ENCODE measurements around the gene MACO1.

GRCh38 chr1:25538191-25538767, 107.6 kb downstream of the MACO1 start:
- no peak for TF ChIP-seq POLR2AphosphoS5 (IDR thresholded peaks at IDR 0.05; ENCODE audit: low read length)
- TF ChIP-seq SUZ12 (IDR thresholded peaks at IDR 0.05; ENCODE audit: unreplicated experiment): no peak
- TF ChIP-seq BRCA1 (IDR thresholded peaks at IDR 0.05; ENCODE audit: low read depth, low read length): no peak
- no peak for TF ChIP-seq NR2F1 (conservative IDR thresholded peaks at IDR 0.05)
- TF ChIP-seq CTCF (IDR thresholded peaks at IDR 0.05 in 2 of 3, conservative IDR thresholded peaks at IDR 0.05 in 1 of 3; ENCODE audit: control insufficient read depth in 2 of 3, extremely low read depth in 1 of 3, insufficient read depth in 1 of 3, low read depth in 3 of 3, low read length in 3 of 3): no peak
- no peak for TF ChIP-seq NFIC (IDR thresholded peaks at IDR 0.05; ENCODE audit: low read depth, low read length)
- TF ChIP-seq MEF2A (IDR thresholded peaks at IDR 0.05; ENCODE audit: insufficient read depth, low read depth, low read length): no peak
- no peak for TF ChIP-seq POLR2A (IDR thresholded peaks at IDR 0.05; ENCODE audit: low read depth, low read length)
- no peak for TF ChIP-seq JUNB (IDR thresholded peaks at IDR 0.05)
- TF ChIP-seq BACH1 (IDR thresholded peaks at IDR 0.05; ENCODE audit: borderline replicate concordance): no peak
- no peak for TF ChIP-seq RAD21 (IDR thresholded peaks at IDR 0.05; ENCODE audit: insufficient read depth, low read depth, low read length)
- no peak for TF ChIP-seq FOS (IDR thresholded peaks at IDR 0.05; ENCODE audit: borderline replicate concordance, extremely low read depth, insufficient read length)
